Measurements from ENCODE around the gene ZNF518A.
"Not testable (repeated sequence)": the region's sequence is repeated elsewhere in the genome, so short reads cannot be mapped to it uniquely, and the experiment has no call there.

The ZNF518A gene

GRCh38 chr10:96133135-96133534 lies 3.0 kb downstream of the ZNF518A start:
- no peak for DNase-seq

- no peak for DNase-seq
Observed at GRCh38 chr10:96136810-96137209, 6.7 kb downstream of the ZNF518A start.

GRCh38 chr10:96137567-96137966 lies 7.5 kb downstream of the ZNF518A start:
- no peak for DNase-seq

GRCh38 chr10:96138102-96138501 lies 8.0 kb downstream of the ZNF518A start:
- no peak for DNase-seq

- no peak for DNase-seq
Observed at GRCh38 chr10:96152437-96152836, 22.3 kb downstream of the ZNF518A start.

GRCh38 chr10:96153070-96153469 lies 23.0 kb downstream of the ZNF518A start:
- DNase-seq = no peak

- no peak for DNase-seq
Observed at GRCh38 chr10:96165726-96166125, 35.6 kb downstream of the ZNF518A start.

GRCh38 chr10:96168546-96168945 lies 38.4 kb downstream of the ZNF518A start:
- no peak for DNase-seq

GRCh38 chr10:96170230-96170629 lies 40.1 kb downstream of the ZNF518A start:
- no peak for DNase-seq

- no peak for DNase-seq
Observed at GRCh38 chr10:96172666-96173065, 42.6 kb downstream of the ZNF518A start.

- DNase-seq = no peak
Observed at GRCh38 chr10:96176985-96177384, 46.9 kb downstream of the ZNF518A start.

- DNase-seq = no peak
Observed at GRCh38 chr10:96188421-96188820, 58.3 kb downstream of the ZNF518A start.

GRCh38 chr10:96188916-96189315 lies 58.8 kb downstream of the ZNF518A start:
- DNase-seq = no peak

GRCh38 chr10:96189505-96189904 lies 59.4 kb downstream of the ZNF518A start:
- DNase-seq = not testable (repeated sequence)

- DNase-seq = no peak
Observed at GRCh38 chr10:96201525-96201924, 71.4 kb downstream of the ZNF518A start.

GRCh38 chr10:96205580-96205979 lies 75.5 kb downstream of the ZNF518A start:
- DNase-seq = no peak

GRCh38 chr10:96208271-96208670 lies 78.2 kb downstream of the ZNF518A start:
- DNase-seq = no peak

- no peak for DNase-seq
Observed at GRCh38 chr10:96208946-96209345, 78.8 kb downstream of the ZNF518A start.

- no peak for DNase-seq
Observed at GRCh38 chr10:96211764-96212163, 81.7 kb downstream of the ZNF518A start.

- no peak for DNase-seq
Observed at GRCh38 chr10:96212911-96213310, 82.8 kb downstream of the ZNF518A start.
